SK-N-SH treated with all-trans-retinoic acid at 6 μM for 48 hours (cell line): ENCODE measurements around the gene COCH.
"Not testable (repeated sequence)": the region's sequence is repeated elsewhere in the genome, so short reads cannot be mapped to it uniquely, and the experiment has no call there.

Source experiments
- ATAC-seq: fragments of 200-7000 bp; cut with Tn5 transposase; 3 replicates; pipeline ENCODE4 v1.9.1; 2020; ENCODE audit warnings: mild to moderate bottlenecking, moderate library complexity
- ARNTL ChIP-seq: fragments of 450-650 bp; formaldehyde crosslinking; IDR thresholded peaks from 2 replicates; pipeline ENCODE4 v1.5.0; 2020; ENCODE audit warnings: low read depth, mild to moderate bottlenecking, moderate library complexity, borderline replicate concordance
- BACH2 ChIP-seq: fragments of 250-450 bp; sonication (Bioruptor Pico); IDR thresholded peaks from 2 replicates; pipeline ENCODE4 v1.9.0; 2021; ENCODE audit warnings: mild to moderate bottlenecking, borderline replicate concordance
- CSDC2 ChIP-seq: fragments of 250-450 bp; sonication (Bioruptor Pico); IDR thresholded peaks from 2 replicates; pipeline ENCODE4 v1.5.0; 2020; ENCODE audit warnings: mild to moderate bottlenecking, moderate library complexity
- ESRRG ChIP-seq: fragments of 250-450 bp; sonication (Bioruptor Pico); IDR thresholded peaks from 2 replicates; pipeline ENCODE4 v1.6.1; 2021; ENCODE audit warnings: mild to moderate bottlenecking
- GLIS3 ChIP-seq: fragments of 250-450 bp; sonication (Bioruptor Pico); IDR thresholded peaks from 2 replicates; pipeline ENCODE4 v1.5.0; 2020; ENCODE audit warnings: mild to moderate bottlenecking, moderate library complexity
- ISL1 ChIP-seq: fragments of 250-450 bp; sonication (Bioruptor Pico); IDR thresholded peaks from 2 replicates; pipeline ENCODE4 v2.1.2; 2022; ENCODE audit warnings: mild to moderate bottlenecking, moderate library complexity
- OSR1 ChIP-seq: fragments of 250-450 bp; sonication (Bioruptor Pico); IDR thresholded peaks from 2 replicates; pipeline ENCODE4 v1.8.0; 2022; ENCODE audit warnings: moderate library complexity, mild to moderate bottlenecking, inconsistent platforms
- RARB ChIP-seq: fragments of 250-450 bp; sonication (Bioruptor Pico); IDR thresholded peaks from 2 replicates; pipeline ENCODE4 v1.8.0; 2021; ENCODE audit warnings: mild to moderate bottlenecking, moderate library complexity
- SNAI2 ChIP-seq: fragments of 250-450 bp; sonication (Bioruptor Pico); IDR thresholded peaks from 2 replicates; pipeline ENCODE4 v1.5.0; 2020; ENCODE audit warnings: mild to moderate bottlenecking, moderate library complexity
- TCF4 ChIP-seq: fragments of 250-450 bp; sonication (Bioruptor Pico); IDR thresholded peaks from 2 replicates; pipeline ENCODE4 v1.8.0; 2021; ENCODE audit warnings: mild to moderate bottlenecking, moderate library complexity, borderline replicate concordance
- TOX ChIP-seq: fragments of 250-450 bp; sonication (Bioruptor Pico); IDR thresholded peaks from 2 replicates; pipeline ENCODE4 v1.8.0; 2021; ENCODE audit warnings: mild to moderate bottlenecking, moderate library complexity, borderline replicate concordance
- ZC3H10 ChIP-seq: fragments of 250-450 bp; sonication (Bioruptor Pico); IDR thresholded peaks from 2 replicates; pipeline ENCODE4 v1.5.1; 2021; ENCODE audit warnings: mild to moderate bottlenecking, moderate library complexity
- ZFP3 ChIP-seq: fragments of 250-450 bp; sonication (Bioruptor Pico); IDR thresholded peaks from 2 replicates; pipeline ENCODE4 v1.5.0; 2020; ENCODE audit warnings: mild to moderate bottlenecking, moderate library complexity
- ZFP30 ChIP-seq: fragments of 450-650 bp; formaldehyde crosslinking; IDR thresholded peaks from 2 replicates; pipeline ENCODE4 v1.5.0; 2022; ENCODE audit warnings: mild to moderate bottlenecking, moderate library complexity
- ZNF565 ChIP-seq: fragments of 450-650 bp; formaldehyde crosslinking; conservative IDR thresholded peaks from 2 replicates; pipeline ENCODE4 v1.5.0; 2020; ENCODE audit warnings: low read depth, mild to moderate bottlenecking, moderate library complexity
- ZNF8 ChIP-seq: fragments of 450-650 bp; formaldehyde crosslinking; IDR thresholded peaks from 2 replicates; pipeline ENCODE4 v1.5.0; 2020; ENCODE audit warnings: mild to moderate bottlenecking, moderate library complexity
- TF ChIP-seq, protein P1 (sequence below): fragments of 250-450 bp; sonication (Bioruptor Pico); IDR thresholded peaks from 2 replicates; pipeline ENCODE4 v1.8.0; 2021; ENCODE audit warnings: low read depth, mild to moderate bottlenecking, moderate library complexity, borderline replicate concordance
- TF ChIP-seq, protein P2 (sequence below): fragments of 250-450 bp; sonication (Bioruptor Pico); IDR thresholded peaks from 2 replicates; pipeline ENCODE4 v1.5.0; 2020; ENCODE audit warnings: mild to moderate bottlenecking, moderate library complexity
- TF ChIP-seq, protein P3 (sequence below): fragments of 250-450 bp; sonication (Bioruptor Pico); IDR thresholded peaks from 2 replicates; pipeline ENCODE4 v1.5.1; 2020; ENCODE audit warnings: low read depth, mild to moderate bottlenecking, moderate library complexity
- TF ChIP-seq, protein P4 (sequence below): fragments of 250-450 bp; sonication (Bioruptor Pico); IDR thresholded peaks from 2 replicates; pipeline ENCODE4 v1.5.1; 2021; ENCODE audit warnings: mild to moderate bottlenecking, moderate library complexity

COCH gene

DNA sequence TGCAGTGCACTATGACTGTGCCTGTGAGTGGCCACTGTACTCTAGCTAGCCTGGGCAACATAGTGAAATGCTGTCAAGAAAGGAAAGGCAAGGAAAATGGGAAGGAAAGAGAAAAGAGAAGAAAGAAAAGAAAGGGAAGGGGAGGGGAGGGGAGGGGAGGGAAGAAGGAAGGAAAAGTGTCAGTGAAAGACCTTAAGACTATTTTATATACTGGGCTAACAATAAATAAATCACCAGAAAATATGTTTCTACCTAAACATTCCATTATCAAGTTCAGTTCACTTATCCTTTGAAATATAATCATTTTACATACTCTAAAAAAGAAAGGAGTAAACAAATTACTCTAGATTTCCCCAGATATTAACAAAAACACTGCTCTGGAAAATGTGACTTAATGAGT is 22.1 kb downstream of the COCH start:
- TF ChIP-seq, protein P1, sequence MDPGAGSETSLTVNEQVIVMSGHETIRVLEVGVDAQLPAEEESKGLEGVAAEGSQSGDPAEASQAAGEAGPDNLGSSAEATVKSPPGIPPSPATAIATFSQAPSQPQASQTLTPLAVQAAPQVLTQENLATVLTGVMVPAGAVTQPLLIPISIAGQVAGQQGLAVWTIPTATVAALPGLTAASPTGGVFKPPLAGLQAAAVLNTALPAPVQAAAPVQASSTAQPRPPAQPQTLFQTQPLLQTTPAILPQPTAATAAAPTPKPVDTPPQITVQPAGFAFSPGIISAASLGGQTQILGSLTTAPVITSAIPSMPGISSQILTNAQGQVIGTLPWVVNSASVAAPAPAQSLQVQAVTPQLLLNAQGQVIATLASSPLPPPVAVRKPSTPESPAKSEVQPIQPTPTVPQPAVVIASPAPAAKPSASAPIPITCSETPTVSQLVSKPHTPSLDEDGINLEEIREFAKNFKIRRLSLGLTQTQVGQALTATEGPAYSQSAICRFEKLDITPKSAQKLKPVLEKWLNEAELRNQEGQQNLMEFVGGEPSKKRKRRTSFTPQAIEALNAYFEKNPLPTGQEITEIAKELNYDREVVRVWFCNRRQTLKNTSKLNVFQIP (CRISPR knock-in tag): no peak
- no peak for TF ChIP-seq OSR1 (CRISPR knock-in tag)
- TF ChIP-seq, protein P2, sequence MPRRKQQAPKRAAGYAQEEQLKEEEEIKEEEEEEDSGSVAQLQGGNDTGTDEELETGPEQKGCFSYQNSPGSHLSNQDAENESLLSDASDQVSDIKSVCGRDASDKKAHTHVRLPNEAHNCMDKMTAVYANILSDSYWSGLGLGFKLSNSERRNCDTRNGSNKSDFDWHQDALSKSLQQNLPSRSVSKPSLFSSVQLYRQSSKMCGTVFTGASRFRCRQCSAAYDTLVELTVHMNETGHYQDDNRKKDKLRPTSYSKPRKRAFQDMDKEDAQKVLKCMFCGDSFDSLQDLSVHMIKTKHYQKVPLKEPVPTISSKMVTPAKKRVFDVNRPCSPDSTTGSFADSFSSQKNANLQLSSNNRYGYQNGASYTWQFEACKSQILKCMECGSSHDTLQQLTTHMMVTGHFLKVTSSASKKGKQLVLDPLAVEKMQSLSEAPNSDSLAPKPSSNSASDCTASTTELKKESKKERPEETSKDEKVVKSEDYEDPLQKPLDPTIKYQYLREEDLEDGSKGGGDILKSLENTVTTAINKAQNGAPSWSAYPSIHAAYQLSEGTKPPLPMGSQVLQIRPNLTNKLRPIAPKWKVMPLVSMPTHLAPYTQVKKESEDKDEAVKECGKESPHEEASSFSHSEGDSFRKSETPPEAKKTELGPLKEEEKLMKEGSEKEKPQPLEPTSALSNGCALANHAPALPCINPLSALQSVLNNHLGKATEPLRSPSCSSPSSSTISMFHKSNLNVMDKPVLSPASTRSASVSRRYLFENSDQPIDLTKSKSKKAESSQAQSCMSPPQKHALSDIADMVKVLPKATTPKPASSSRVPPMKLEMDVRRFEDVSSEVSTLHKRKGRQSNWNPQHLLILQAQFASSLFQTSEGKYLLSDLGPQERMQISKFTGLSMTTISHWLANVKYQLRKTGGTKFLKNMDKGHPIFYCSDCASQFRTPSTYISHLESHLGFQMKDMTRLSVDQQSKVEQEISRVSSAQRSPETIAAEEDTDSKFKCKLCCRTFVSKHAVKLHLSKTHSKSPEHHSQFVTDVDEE (CRISPR knock-in tag): no peak
- TF ChIP-seq TCF4: no peak
- TF ChIP-seq RARB (CRISPR knock-in tag): no peak
- TF ChIP-seq ZFP3 (CRISPR knock-in tag): no peak
- no peak for TF ChIP-seq SNAI2 (CRISPR knock-in tag)
- TF ChIP-seq ZNF565 (CRISPR knock-in tag): no peak
- TF ChIP-seq, protein P3, sequence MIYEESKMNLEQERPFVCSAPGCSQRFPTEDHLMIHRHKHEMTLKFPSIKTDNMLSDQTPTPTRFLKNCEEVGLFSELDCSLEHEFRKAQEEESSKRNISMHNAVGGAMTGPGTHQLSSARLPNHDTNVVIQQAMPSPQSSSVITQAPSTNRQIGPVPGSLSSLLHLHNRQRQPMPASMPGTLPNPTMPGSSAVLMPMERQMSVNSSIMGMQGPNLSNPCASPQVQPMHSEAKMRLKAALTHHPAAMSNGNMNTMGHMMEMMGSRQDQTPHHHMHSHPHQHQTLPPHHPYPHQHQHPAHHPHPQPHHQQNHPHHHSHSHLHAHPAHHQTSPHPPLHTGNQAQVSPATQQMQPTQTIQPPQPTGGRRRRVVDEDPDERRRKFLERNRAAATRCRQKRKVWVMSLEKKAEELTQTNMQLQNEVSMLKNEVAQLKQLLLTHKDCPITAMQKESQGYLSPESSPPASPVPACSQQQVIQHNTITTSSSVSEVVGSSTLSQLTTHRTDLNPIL (CRISPR knock-in tag): no peak
- no peak for TF ChIP-seq CSDC2
- TF ChIP-seq, all 23 proteins: peak for 0
- ATAC-seq: no peak

DNA sequence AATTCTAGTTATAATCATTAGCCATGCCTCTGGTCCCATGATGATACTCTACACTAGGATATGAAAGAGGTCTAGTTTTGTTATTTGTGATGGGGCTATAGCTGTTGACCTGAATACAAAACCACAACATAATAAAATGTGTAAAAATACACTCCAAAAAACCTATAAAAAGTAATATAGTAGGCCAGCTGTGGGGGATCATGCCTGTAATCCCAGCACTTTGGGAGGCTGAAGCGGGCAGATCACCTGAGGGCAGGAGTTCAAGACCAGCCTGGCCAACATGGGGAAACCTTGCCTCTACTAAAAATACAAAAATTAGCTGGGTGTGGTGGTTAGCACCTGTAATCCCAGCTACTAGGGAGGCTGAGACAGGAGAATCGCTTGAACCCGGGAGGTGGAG is 22.8 kb downstream of the COCH start:
- ATAC-seq: not testable (repeated sequence)

DNA sequence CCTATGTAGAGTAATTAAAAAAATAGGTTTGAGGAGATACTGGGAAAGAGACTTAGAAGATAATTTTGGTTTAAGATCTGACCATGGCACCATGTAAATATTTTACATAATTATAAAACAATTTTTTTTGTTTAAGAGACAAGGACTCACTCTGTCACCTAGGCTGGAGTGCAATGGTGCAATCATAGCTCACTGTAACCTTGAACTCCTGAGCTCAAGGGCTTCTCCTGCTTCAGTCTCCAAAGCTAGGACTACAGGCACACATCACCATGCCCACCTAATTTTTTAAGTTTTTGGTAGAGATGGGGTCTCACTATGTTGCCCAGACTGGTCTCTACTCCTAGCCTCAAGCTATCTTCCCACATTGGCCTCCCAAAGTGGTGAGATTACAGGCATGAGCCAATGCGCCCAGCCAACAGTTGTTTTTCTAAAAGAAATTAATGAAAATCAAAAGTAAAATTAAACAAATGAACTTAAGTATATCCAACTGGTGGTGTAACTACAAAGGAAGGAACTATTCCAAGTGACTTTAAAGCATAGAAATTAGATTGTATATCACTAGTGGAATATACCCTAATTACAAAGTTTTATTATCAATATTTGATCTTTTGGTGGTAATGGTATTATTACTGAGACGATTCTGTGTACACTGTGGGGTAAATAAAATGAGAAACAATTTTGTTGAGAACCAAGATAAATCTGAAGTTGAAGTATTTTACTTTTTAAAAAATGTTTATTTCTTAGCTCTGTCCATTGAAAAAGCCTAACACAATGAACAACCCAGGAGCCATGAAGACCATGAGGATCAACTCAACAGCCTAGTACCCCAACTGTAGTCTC is 29.1 kb downstream of the COCH start:
- no peak for ATAC-seq
- TF ChIP-seq ISL1 (CRISPR knock-in tag): no peak
- no peak for TF ChIP-seq BACH2 (CRISPR knock-in tag)
- TF ChIP-seq, protein P4, sequence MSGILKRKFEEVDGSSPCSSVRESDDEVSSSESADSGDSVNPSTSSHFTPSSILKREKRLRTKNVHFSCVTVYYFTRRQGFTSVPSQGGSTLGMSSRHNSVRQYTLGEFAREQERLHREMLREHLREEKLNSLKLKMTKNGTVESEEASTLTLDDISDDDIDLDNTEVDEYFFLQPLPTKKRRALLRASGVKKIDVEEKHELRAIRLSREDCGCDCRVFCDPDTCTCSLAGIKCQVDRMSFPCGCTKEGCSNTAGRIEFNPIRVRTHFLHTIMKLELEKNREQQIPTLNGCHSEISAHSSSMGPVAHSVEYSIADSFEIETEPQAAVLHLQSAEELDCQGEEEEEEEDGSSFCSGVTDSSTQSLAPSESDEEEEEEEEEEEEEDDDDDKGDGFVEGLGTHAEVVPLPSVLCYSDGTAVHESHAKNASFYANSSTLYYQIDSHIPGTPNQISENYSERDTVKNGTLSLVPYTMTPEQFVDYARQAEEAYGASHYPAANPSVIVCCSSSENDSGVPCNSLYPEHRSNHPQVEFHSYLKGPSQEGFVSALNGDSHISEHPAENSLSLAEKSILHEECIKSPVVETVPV (CRISPR knock-in tag): no peak
- no peak for TF ChIP-seq ZNF565 (CRISPR knock-in tag)
- TF ChIP-seq RARB (CRISPR knock-in tag): no peak
- no peak for TF ChIP-seq TOX (CRISPR knock-in tag)
- no peak for TF ChIP-seq ZFP3 (CRISPR knock-in tag)
- TF ChIP-seq ARNTL (CRISPR knock-in tag): no peak
- TF ChIP-seq, protein P3 (CRISPR knock-in tag): no peak
- TF ChIP-seq ZNF8: no peak
- TF ChIP-seq ZFP30 (CRISPR knock-in tag): no peak
- TF ChIP-seq GLIS3 (CRISPR knock-in tag): no peak
- no peak for TF ChIP-seq ESRRG (CRISPR knock-in tag)
- TF ChIP-seq ZC3H10 (CRISPR knock-in tag): no peak
